Cardiac fibroblast (primary cell): Measurements from ENCODE around the gene E2F2.

Source experiments
- DNase-seq, 2 donors: peaks; one replicate each; pipeline versions ENCODE4 v3.0.0 to v3.0.0-alpha.2; 2010; ENCODE audit warnings: low read depth in 2 of 2
- H3K4me3 ChIP-seq, 2 donors: replicated peaks in 1 of 2; 1 replicate in 1 of 2; 2 replicates in 1 of 2; pipeline ENCODE4 v1.5.1; 2011; ENCODE audit warnings: low read depth in 2 of 2, low read length in 2 of 2, mild to moderate bottlenecking in 2 of 2, moderate library complexity in 1 of 2
- TF ChIP-seq, protein P1 (sequence below): IDR thresholded peaks from one replicate; pipeline ENCODE4 v1.5.1; 2011; ENCODE audit warnings: low read depth, mild to moderate bottlenecking, low read length, inconsistent platforms

Gene E2F2

DNA sequence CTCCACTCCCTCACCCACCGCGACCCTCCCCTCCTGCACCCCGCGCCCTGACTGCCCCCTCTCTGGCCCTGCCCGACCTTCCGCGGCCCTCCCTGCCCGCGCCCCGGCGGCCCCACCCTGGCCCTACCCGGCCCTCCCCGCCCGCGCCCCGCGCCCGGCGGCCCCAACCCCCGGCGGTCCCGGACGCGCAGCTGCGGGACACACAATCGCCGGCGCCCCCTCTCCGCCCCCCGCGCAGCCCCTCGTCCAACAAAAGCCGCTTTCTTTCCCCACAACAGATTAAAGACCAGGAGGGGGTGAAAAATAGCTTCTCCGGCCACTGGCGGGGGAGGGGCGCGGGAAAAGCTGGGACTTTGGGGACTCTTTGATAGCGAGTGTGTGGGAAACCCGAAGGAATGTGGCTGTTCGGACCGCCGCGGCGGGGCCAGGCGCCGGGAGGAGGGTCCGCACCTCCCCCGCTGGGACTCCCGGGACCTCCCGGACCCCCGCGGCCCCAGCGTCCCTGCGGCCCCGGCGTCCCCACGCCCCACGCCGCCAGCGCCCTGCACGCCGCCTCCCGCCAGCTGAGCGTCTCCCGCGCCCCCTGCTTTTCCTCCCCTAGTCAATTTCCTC is 37.1 kb upstream of the E2F2 start:
- no peak for DNase-seq
- H3K4me3 ChIP-seq, result peak overlapping the region; percentile 41 to 48
- TF ChIP-seq, protein P1, sequence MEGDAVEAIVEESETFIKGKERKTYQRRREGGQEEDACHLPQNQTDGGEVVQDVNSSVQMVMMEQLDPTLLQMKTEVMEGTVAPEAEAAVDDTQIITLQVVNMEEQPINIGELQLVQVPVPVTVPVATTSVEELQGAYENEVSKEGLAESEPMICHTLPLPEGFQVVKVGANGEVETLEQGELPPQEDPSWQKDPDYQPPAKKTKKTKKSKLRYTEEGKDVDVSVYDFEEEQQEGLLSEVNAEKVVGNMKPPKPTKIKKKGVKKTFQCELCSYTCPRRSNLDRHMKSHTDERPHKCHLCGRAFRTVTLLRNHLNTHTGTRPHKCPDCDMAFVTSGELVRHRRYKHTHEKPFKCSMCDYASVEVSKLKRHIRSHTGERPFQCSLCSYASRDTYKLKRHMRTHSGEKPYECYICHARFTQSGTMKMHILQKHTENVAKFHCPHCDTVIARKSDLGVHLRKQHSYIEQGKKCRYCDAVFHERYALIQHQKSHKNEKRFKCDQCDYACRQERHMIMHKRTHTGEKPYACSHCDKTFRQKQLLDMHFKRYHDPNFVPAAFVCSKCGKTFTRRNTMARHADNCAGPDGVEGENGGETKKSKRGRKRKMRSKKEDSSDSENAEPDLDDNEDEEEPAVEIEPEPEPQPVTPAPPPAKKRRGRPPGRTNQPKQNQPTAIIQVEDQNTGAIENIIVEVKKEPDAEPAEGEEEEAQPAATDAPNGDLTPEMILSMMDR, result no peak

DNA sequence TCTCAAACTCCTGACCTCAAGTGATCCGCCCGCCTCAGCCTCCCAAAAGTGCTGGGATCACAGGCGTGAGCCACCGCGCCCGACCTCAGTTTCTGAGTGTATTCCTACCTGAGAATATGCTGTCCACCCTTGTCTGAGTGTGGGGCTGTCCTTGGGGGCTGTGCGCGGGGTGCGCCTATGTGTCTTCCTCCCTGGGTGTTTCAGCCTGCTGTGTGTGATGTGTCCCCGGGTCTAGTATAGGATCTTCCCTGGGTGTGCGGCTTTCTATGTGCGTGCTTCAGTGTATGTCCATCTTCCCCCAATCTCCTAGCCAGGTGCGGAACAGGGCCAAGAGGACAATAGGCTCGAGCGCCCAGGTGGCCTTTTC is 36.6 kb upstream of the E2F2 start:
- peak overlapping the region; percentile 14 to 41 for H3K4me3 ChIP-seq
- TF ChIP-seq, protein P1, result no peak
- no peak for DNase-seq

DNA sequence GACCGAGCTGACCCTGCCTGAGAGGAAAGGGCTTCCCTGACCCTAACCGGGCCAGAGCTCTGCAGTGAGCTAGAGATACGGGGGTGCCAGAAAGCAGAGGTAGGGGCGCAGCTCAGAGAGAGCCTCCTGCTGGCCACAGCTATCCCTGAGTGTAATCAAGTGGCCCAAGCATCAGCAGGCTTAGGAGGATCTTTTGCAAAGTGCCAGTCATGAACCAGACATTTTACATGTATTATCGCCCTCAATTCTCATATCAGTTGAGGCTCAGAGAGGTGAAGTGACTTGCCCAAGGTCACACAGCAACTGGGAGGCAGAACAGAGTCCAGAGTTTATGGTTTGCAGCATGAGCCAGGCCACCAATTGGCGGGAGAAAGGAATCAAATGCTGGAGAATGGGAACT is 35.3 kb upstream of the E2F2 start:
- TF ChIP-seq, protein P1, result peak; percentile 31
- no peak overlapping the region for H3K4me3 ChIP-seq
- no peak for DNase-seq

DNA sequence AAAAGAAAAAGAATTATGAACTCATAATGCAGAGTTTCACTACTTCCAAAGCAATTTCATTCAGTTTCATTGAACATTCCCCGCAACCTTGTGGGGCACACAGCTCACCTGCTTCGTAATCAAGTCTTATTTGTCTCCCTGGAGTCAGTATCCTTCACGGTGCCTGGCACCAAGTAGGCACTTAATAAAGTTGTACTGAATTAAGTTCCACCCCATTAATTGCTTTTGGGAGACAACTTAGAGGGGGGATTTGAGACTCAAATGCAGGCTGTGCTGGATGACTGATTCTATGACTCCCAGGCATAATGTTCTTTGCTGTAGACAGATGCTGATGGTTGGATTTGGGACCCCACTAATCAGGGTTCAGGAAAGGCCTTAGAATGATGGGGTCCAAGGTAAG is 34.7 kb upstream of the E2F2 start:
- TF ChIP-seq, protein P1, result no peak
- no peak for DNase-seq
- H3K4me3 ChIP-seq, result no peak overlapping the region

DNA sequence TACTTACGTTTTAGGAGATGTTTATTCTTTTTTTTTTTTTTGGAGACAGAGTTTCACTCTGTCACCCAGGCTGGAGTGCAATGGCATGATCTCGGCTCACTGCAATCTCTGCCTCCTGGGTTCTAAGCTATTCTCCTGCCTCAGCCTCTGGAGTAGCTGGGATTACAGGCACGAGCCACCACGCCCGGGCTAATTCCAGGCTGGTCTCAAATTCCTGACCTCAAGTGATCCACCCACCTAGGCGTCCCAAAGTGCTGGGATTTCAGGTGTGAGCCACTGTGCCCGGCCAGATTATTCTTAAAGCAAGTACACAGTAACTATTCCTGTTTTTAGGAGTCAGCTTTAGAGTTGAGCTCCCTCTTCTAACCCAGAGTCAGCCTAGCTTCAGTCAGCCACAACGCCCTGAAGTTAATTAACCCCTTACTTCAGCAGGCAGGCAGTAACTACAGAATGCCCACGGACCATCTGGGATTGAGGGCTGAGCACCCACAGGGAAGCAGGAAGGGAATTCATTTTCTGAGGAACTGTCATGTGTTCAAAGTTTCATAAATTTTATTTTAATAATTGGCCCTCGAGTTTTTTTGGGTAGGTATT is 33.6 kb upstream of the E2F2 start:
- DNase-seq, result no peak
- TF ChIP-seq, protein P1, result no peak
- no peak overlapping the region for H3K4me3 ChIP-seq

DNA sequence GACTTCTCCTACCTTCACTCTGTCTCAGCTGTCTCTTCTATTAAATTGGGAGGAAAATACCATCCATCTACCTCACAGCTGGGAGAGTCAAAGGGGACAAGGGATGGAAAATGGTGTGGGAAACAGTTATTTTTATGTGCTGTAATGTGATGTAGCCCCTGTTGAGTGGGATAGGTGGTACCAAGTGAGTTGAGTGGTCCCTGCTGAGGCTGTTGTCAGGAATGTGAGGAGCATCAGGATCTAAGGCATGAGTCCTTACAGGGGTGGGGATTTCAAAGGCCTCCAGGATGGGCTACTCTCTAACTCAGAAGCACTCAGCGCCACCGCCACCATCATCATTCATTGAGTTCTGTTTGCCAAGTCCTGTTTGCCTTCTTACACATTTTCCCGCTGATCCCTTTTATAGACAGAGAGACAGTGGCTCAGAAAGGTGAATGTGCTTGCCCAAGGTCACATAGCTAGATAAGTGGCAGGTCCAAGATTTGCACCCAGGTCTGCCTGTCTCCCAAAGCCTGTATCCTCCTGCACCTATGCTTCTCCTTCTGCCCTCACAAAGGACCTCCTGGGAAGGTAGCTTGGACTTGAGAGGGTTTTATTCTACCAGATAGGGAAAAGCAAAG is 32.8 kb upstream of the E2F2 start:
- DNase-seq, result no peak
- H3K4me3 ChIP-seq, result no peak overlapping the region
- TF ChIP-seq, protein P1, result no peak
